NCI-H2196 (cell line): ENCODE measurements around the gene PCDHGA1.
A peak's percentile ranks its signal among the peaks of the same experiment; 100 is the strongest.
"Not testable (repeated sequence)": the region's sequence is repeated elsewhere in the genome, so short reads cannot be mapped to it uniquely, and the experiment has no call there.

Source experiments
- DNase-seq: peaks from one replicate; lab custom pipeline; 2025; ENCODE audit not compliant: unreplicated experiment; lab: John Stamatoyannopoulos, UW

PCDHGA1 gene

DNA sequence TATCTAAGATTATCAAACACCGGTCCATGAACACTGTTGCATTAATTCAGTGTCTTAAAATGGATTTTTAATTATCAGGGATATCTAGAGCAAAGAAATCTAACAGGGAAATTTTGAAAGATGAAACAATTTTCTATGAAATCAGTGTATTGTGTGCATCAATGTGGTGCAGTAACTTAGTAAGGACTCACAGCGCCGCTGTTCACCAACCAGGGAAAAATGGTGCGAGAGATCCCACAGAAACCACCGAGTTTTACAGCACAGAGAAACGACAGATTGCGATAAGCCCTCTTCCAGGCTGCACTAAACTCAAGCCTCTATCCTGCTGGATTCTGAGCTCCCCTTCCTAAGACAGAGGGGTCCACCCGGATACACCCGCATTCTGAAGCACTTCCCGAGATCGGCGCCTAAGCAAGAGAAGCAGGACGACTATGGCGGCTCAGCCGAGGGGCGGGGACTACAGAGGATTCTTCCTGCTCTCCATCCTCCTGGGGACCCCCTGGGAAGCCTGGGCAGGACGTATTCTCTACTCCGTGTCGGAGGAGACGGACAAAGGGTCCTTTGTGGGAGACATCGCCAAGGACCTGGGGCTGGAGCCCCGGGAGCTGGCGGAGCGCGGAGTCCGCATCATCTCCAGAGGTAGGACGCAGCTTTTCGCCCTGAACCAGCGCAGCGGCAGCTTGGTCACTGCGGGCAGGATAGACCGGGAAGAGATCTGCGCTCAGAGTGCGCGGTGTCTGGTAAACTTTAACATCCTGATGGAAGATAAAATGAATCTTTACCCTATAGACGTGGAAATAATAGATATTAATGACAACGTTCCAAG, 52.4 kb downstream of the PCDHGA1 start, which contains the start of gene PCDHGA7:
PCDHGA7 (plus strand) TSS at position 274 of the 826 bp plus-strand sequence; CDS start at position 432, 158 bp downstream.
- no peak for DNase-seq

- no peak for DNase-seq
Measured at GRCh38 chr5:141383345-141383744, 53.0 kb downstream of the PCDHGA1 start.

DNA sequence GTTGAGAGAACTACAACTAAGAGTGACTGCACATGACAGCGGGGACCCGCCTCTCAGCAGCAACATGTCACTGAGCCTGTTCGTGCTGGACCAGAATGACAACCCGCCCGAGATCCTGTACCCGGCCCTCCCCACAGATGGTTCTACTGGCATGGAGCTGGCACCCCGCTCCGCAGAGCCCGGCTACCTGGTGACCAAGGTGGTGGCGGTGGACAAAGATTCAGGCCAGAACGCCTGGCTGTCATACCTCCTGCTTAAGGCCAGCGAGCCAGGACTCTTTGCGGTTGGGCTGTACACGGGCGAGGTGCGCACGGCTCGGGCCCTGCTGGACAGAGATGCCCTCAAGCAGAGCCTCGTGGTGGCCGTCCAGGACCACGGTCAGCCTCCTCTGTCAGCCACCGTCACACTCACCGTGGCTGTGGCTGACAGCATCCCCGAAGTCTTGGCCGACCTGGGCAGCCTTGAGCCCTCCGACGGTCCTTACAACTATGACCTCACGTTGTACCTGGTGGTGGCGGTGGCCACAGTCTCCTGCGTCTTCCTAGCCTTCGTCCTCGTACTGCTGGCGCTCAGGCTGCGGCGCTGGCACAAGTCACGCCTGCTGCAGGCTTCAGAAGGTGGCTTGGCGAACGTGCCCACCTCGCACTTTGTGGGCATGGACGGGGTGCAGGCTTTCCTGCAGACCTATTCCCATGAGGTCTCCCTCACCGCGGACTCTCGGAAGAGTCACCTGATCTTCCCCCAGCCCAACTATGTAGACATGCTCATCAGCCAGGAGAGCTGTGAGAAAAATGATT, 54.4 kb downstream of the PCDHGA1 start:
- no peak for DNase-seq

- DNase-seq, result not testable (repeated sequence)
Measured at GRCh38 chr5:141387557-141388311, 57.4 kb downstream of the PCDHGA1 start, which contains the start of gene PCDHGB4. Gene PCDHGB4, plus strand, starts transcription at chr5:141387698. Its CDS starts 187 bp downstream, at chr5:141387885.

- DNase-seq, result no peak
Measured at GRCh38 chr5:141388661-141389060, 58.3 kb downstream of the PCDHGA1 start.

DNA sequence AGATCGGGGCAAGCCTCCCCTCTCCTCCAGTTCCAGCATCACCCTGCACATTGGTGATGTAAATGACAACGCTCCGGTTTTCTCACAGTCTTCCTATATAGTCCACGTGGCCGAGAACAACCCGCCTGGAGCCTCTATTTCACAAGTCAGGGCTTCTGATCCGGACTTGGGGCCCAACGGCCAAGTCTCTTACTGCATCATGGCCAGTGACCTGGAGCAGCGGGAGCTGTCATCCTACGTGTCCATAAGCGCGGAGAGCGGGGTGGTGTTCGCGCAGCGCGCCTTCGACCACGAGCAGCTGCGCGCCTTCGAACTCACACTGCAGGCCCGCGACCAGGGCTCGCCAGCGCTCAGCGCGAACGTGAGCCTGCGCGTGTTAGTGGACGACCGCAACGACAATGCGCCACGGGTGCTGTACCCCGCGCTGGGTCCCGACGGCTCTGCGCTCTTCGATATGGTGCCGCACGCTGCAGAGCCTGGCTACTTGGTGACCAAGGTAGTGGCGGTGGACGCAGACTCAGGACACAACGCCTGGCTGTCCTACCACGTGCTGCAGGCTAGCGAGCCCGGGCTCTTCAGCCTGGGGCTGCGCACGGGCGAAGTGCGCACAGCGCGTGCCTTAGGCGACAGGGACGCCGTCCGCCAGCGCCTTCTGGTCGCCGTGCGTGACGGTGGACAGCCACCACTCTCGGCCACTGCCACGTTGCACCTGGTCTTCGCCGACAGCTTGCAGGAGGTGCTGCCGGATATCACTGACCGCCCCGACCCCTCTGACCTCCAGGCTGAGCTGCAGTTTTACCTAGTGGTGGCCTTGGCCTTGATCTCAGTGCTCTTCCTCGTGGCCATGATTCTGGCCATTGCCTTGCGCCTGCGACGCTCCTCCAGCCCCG, 59.1 kb downstream of the PCDHGA1 start:
- no peak for DNase-seq

DNA sequence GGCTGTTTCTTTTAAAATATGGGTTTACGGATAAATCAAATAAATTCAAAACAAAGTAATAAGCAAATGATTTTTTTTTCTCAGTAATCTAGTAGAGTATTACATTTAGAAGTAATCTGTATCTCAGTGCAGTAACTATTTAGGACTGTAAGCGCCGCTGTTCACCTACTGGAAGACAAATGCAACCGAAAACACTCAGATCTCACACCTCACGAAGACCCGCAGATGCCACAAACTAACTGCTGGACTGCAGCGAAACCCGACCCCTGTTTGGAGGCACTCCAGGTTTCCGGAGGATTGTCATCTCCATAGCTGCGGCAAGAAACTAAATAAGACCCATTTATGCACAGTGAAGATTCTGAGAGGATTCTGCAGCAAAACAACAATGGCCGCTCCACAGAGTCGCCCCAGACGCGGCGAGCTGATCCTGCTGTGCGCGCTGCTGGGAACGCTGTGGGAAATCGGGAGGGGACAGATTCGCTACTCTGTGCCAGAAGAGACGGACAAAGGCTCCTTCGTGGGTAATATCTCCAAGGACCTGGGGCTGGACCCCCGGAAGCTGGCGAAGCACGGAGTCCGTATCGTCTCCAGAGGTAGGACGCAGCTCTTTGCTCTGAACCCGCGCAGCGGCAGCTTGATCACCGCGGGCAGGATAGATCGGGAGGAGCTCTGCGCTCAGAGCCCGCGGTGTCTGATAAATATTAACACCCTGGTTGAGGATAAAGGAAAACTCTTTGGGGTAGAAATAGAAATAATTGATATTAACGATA, 62.3 kb downstream of the PCDHGA1 start, which contains the start of gene PCDHGA8:
PCDHGA8 (plus strand) TSS at position 205 of the 770 bp plus-strand sequence; CDS start at position 386, 181 bp downstream.
- no peak for DNase-seq

GRCh38 chr5:141393267-141393666, 63.0 kb downstream of the PCDHGA1 start:
- DNase-seq, result no peak

DNA sequence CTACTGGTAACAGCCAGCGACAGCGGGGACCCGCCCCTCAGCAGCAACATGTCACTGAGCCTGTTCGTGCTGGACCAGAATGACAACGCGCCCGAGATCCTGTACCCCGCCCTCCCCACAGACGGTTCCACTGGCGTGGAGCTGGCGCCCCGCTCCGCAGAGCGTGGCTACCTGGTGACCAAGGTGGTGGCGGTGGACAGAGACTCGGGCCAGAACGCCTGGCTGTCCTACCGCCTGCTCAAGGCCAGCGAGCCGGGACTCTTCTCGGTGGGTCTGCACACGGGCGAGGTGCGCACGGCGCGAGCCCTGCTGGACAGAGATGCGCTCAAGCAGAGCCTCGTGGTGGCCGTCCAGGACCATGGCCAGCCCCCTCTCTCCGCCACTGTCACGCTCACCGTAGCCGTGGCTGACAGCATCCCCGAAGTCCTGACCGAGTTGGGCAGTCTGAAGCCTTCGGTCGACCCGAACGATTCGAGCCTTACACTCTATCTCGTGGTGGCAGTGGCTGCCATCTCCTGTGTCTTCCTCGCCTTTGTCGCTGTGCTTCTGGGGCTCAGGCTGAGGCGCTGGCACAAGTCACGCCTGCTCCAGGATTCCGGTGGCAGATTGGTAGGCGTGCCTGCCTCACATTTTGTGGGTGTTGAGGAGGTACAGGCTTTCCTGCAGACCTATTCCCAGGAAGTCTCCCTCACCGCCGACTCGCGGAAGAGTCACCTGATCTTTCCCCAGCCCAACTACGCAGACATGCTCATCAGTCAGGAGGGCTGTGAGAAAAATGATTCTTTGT, 64.3 kb downstream of the PCDHGA1 start:
- DNase-seq, result not testable (repeated sequence)

- DNase-seq, result not testable (repeated sequence)
Measured at GRCh38 chr5:141397756-141398551, 67.6 kb downstream of the PCDHGA1 start, which contains the start of gene PCDHGB5. Gene PCDHGB5, plus strand, starts transcription at chr5:141397947. Its CDS starts 181 bp downstream, at chr5:141398128.

DNA sequence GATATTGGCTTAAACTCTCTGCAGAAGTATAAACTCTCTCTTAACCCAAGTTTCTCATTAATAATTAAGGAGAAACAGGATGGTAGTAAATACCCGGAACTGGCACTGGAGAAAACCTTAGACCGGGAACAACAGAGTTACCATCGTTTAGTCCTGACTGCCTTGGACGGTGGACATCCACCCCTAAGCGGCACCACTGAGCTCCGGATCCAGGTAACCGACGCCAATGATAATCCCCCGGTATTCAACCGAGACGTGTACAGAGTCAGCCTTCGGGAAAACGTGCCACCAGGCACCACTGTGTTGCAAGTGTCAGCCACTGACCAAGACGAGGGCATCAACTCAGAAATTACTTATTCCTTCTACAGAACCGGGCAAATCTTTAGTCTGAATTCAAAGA, 68.3 kb downstream of the PCDHGA1 start:
- DNase-seq, result no peak

DNA sequence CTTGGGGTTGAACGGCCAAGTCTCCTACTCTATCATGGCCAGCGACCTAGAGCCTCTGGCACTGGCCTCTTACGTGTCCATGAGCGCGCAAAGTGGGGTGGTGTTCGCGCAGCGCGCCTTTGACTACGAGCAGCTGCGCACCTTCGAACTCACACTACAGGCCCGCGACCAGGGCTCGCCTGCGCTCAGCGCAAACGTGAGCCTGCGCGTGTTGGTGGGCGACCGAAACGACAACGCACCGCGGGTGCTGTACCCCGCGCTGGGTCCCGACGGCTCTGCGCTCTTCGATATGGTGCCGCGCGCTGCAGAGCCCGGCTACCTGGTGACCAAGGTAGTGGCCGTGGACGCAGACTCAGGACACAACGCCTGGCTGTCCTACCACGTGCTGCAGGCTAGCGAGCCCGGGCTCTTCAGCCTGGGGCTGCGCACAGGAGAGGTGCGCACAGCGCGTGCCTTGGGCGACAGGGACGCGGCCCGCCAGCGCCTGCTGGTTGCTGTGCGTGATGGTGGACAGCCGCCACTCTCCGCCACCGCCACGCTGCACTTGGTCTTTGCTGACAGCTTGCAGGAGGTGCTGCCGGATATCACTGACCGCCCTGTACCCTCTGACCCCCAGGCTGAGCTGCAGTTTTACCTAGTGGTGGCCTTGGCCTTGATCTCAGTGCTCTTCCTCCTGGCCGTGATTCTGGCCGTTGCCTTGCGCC, 69.4 kb downstream of the PCDHGA1 start:
- DNase-seq, result no peak

GRCh38 chr5:141402553-141403243, 72.4 kb downstream of the PCDHGA1 start, which contains the start of gene PCDHGA9:
Gene PCDHGA9, plus strand, starts transcription at chr5:141402778. Its CDS starts 175 bp downstream, at chr5:141402953.
- peak; percentile 3 for DNase-seq

- no peak for DNase-seq
Measured at GRCh38 chr5:141403387-141403786, 73.1 kb downstream of the PCDHGA1 start.

GRCh38 chr5:141407790-141408505, 77.6 kb downstream of the PCDHGA1 start, which contains the start of gene PCDHGB6:
Gene PCDHGB6, plus strand, starts transcription at chr5:141408021. Its CDS starts 182 bp downstream, at chr5:141408203.
- DNase-seq, result peak; percentile 84
